Measurements from ENCODE around the gene ABCC2.

- no peak for TF ChIP-seq POLR2A (IDR thresholded peaks at IDR 0.05)
- no peak for TF ChIP-seq CTCF (IDR thresholded peaks at IDR 0.05)
Measured at GRCh38 chr10:99875473-99875872, 93.0 kb downstream of the ABCC2 start.
